Spinal cord (tissue), 10 donors: ENCODE results near the gene LNP1. TPM values are rescaled to one million over a fixed set of nuclear protein-coding genes. Genes with fewer than 3 reads are reported as not detected.

Experiments
- DNase-seq, 6 donors: peaks; one replicate each; pipeline versions ENCODE4 v3.0.0 to v3.0.0-alpha.2; 2013 to 2015; ENCODE audit warnings: low spot score in 6 of 6, low read depth in 4 of 6
- H3K27ac ChIP-seq: one replicate; pipeline ENCODE4 v1.5.1; 2013; ENCODE audit warnings: low read depth, low read length, control low read depth
- H3K27me3 ChIP-seq: one replicate; pipeline ENCODE4 v1.6.1; 2013; ENCODE audit warnings: low read length; ENCODE audit not compliant: control insufficient read depth, insufficient read depth
- H3K36me3 ChIP-seq: one replicate; pipeline ENCODE4 v1.6.1; 2013; ENCODE audit warnings: low read length; ENCODE audit not compliant: control insufficient read depth, insufficient read depth
- H3K4me1 ChIP-seq: one replicate; pipeline ENCODE4 v1.6.1; 2013; ENCODE audit warnings: low read length; ENCODE audit not compliant: control insufficient read depth, insufficient read depth
- H3K4me3 ChIP-seq: one replicate; pipeline ENCODE4 v1.5.1; 2013; ENCODE audit warnings: low read depth, low read length, control low read depth
- H3K9me3 ChIP-seq: one replicate; pipeline ENCODE4 v1.6.1; 2013; ENCODE audit warnings: low read length; ENCODE audit not compliant: control insufficient read depth, insufficient read depth
- WGBS: methylation state at CpG from one replicate; pipeline ENCODE4 v1.1.5; 2013; ENCODE audit warnings: missing lambda C conversion rate; ENCODE audit not compliant: insufficient coverage; 5-methylcytosine and 5-hydroxymethylcytosine counted together
- polyA plus RNA-seq, 2 donors: library from polyadenylated mRNA; unstranded; fragments of 120-200 nt; gene quantifications; one replicate each; pipeline ENCODE4 v1.2.1, GENCODE V29; 2013; ENCODE audit not compliant: insufficient read length in 2 of 2
- total RNA-seq, 2 donors: library from RNA; depleted of rRNA in 1 of 2; stranded (reverse); fragments of 120-200 nt in 1 of 2; fragments of >200 nt in 1 of 2; gene quantifications; one replicate each; pipeline versions ENCODE4 v1.2.3 to v1.2.4, GENCODE V29; 2013 to 2014
- donor health status: healthy.

Gene LNP1
- total and polyA plus RNA-seq, 4 donors = 8.3 to 13.6 (median 11.9) TPM

GRCh38 chr3:100424261-100424660 is 22.9 kb downstream of the LNP1 start:
- Histone ChIP-seq H3K27me3 (no peaks in the 10 kb centered on the region), H3K27ac (no peak overlapping the region), H3K4me1 (no peaks in the 10 kb centered on the region), H3K36me3 (no peaks in the 10 kb centered on the region), H3K4me3 (no peak overlapping the region), H3K9me3 (no peaks in the 10 kb centered on the region)
- no CpG with 5 or more reads among the region's 2 CpGs for WGBS
- DNase-seq = no peak

GRCh38 chr3:100425316-100425715 is 24.0 kb downstream of the LNP1 start:
- no peaks in the 10 kb centered on the region for H3K27me3 ChIP-seq
- WGBS = no CpG with 5 or more reads among the region's 1 CpG

GRCh38 chr3:100426067-100426682 is 24.8 kb downstream of the LNP1 start:
- no peaks in the 10 kb centered on the region for H3K4me1 ChIP-seq
- H3K4me3 ChIP-seq = no peak overlapping the region
- no peaks in the 10 kb centered on the region for H3K9me3 ChIP-seq
- peak in 2 of 6 donors; percentile 8 to 17 for DNase-seq
- H3K27ac ChIP-seq = no peak overlapping the region
- no peaks in the 10 kb centered on the region for H3K27me3 ChIP-seq
- 31% methylated on average over 7 of the region's 8 CpGs for WGBS
- no peaks in the 10 kb centered on the region for H3K36me3 ChIP-seq

More at GRCh38 chr3:100425316-100425715, 24.0 kb downstream of the LNP1 start:
- Histone ChIP-seq H3K27ac (no peak overlapping the region), H3K36me3 (no peaks in the 10 kb centered on the region), H3K9me3 (no peaks in the 10 kb centered on the region), H3K4me1 (no peaks in the 10 kb centered on the region), H3K4me3 (no peak overlapping the region)
- DNase-seq = no peak

DNA sequence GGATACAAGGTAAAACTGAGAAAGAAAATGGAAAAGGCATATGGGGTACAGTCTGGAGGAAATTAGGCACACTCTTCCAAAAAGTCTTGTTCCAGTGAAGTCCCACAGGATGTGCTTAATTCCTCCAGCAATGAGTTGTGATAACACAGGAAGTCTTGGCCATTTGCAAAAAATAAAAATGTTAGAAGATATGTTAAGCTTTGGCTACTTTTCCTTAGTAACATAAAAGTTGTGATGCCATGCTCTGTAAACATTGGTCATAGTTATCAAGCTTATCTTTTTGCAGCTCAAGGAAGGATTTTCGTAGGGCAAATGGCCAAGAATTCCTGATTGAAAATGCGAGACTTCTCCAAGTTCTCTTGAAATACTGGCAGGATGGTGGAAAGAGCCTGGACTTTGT is 26.4 kb downstream of the LNP1 start:
- Histone ChIP-seq H3K27ac (no peak overlapping the region), H3K36me3 (no peaks in the 10 kb centered on the region), H3K27me3 (no peaks in the 10 kb centered on the region), H3K4me3 (no peak overlapping the region), H3K4me1 (no peaks in the 10 kb centered on the region), H3K9me3 (no peaks in the 10 kb centered on the region)
- DNase-seq = peak in 1 of 6 donors; percentile 29
- WGBS = 100% methylated on average over 2 of the region's 2 CpGs

DNA sequence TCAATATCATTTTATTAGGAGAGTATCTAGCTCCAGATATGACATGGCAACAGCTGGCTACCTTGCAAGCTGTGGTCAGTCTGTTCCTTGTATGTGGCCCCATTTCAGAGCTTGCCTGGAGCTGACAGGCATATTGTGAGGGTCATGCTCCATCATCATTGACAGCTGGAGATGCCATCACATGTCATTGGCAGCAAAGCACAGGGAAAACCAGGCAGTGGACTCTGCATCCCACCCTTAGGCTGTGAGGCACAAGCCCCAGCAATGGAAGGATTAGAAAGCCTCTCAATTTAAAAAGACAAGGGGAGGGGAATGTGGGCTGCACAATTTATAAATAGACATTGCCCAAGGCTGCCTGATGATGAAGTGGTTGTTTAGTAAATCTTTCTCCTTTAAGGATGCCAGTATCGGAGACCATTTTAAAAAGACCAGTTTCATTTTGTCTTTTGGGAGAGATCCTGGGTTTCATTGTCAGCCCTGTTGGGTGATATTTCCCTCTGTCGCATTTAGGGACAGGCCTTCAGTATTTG is 27.9 kb downstream of the LNP1 start:
- no peaks in the 10 kb centered on the region for H3K9me3 ChIP-seq
- no peaks in the 10 kb centered on the region for H3K27me3 ChIP-seq
- H3K36me3 ChIP-seq = no peaks in the 10 kb centered on the region
- 92% methylated on average over 2 of the region's 2 CpGs for WGBS
- H3K4me1 ChIP-seq = no peaks in the 10 kb centered on the region
- DNase-seq = no peak
- no peak overlapping the region for H3K4me3 ChIP-seq
- no peak overlapping the region for H3K27ac ChIP-seq

GRCh38 chr3:100436951-100437350 is 35.6 kb downstream of the LNP1 start:
- no peaks in the 10 kb centered on the region for H3K27me3 ChIP-seq
- DNase-seq = no peak
- H3K27ac ChIP-seq = no peak overlapping the region
- no peak overlapping the region for H3K4me3 ChIP-seq
- no peaks in the 10 kb centered on the region for H3K36me3 ChIP-seq
- H3K9me3 ChIP-seq = no peaks in the 10 kb centered on the region
- 100% methylated on average over 1 of the region's 2 CpGs for WGBS
- no peaks in the 10 kb centered on the region for H3K4me1 ChIP-seq

DNA sequence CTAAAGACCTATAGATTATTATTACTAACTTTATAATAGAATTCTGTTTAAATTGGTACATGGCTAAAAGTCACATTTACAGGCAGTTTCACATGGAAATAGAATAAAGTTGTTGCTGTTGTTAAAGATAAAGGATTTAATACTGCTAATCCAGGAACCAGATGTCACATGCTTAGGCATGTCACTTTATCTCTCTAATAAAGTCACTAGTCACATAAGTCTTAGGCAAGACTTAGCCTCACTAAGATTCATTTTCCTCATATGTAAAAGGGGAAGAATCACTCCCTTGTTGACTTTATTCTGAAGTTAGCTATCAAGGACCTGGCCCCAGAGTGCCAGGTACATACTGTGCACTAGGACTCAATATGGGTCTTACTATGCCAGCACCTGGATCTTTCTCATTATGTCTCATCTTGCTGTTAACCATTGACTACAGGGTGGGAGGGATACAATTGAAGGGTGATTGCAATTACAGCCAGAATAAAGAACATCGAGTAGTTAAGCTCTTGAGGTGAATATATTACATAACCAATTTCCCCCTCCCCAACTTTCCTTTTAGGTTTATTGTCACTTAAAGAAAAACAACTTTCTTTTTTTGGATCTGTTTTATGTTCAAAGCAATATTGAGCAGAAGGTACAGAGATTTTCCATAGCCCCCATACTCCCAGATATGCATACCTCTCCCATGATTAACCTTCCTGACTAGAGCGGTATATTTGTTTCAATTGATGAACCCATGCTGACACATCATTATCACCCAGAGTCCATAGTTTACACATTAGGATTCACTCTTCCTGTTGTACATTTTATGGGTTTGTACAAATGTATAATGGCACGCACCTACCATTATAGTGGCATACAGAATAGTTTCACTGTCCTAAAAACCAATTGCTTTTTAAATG is 36.6 kb downstream of the LNP1 start:
- Histone ChIP-seq H3K36me3 (no peaks in the 10 kb centered on the region), H3K27me3 (no peaks in the 10 kb centered on the region), H3K4me3 (no peak overlapping the region), H3K9me3 (no peaks in the 10 kb centered on the region), H3K4me1 (no peaks in the 10 kb centered on the region), H3K27ac (no peak overlapping the region)
- WGBS = no CpG with 5 or more reads among the region's 3 CpGs
- DNase-seq = no peak

DNA sequence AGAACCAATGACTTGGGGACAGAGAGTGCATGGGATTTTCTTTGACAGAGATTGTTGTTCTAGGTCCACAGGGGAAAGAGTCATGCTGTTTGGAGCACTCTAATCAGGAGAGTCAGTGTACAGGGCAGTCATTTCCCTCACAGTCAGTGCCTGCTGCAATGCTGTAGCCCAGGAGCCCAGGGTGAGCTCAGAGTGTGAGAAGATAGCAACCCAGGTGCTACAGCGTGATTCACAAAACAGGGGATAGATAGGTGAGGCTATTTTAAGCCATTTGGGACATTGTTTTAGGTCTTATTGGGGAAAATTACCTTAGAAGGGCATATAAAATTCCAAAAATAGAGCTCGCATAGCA is 37.3 kb downstream of the LNP1 start:
- no peak for DNase-seq
- Histone ChIP-seq H3K36me3 (no peaks in the 10 kb centered on the region), H3K27ac (no peak overlapping the region), H3K9me3 (peaks cover 2% of the 10 kb centered on the region), H3K4me1 (no peaks in the 10 kb centered on the region), H3K27me3 (no peaks in the 10 kb centered on the region), H3K4me3 (no peak overlapping the region)
- 92% methylated on average over 1 of the region's 2 CpGs for WGBS

DNA sequence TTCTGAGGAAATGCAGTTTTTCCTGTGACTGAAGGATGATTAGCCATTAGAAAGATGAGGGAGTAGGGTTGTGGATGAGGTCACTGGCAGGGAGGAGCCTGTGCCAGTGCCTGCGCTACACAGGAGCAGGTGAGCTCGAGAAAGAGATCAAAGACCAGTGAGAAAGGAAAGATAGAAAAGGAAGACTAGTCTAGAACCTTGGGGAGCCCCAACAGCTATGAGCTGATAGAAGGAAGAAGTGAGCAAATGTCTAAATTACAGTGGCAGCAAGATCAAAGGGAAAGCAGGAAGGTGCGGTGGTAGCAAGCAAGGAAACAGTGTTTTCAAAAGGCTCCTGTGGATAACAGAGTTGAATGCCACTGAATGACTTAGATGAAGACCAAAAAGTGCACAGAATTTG is 39.6 kb downstream of the LNP1 start:
- DNase-seq = no peak
- Histone ChIP-seq H3K36me3 (no peaks in the 10 kb centered on the region), H3K9me3 (peaks cover 6% of the 10 kb centered on the region), H3K27me3 (no peaks in the 10 kb centered on the region), H3K4me1 (no peaks in the 10 kb centered on the region), H3K27ac (no peak overlapping the region), H3K4me3 (no peak overlapping the region)
- 96% methylated on average over 3 of the region's 3 CpGs for WGBS

DNA sequence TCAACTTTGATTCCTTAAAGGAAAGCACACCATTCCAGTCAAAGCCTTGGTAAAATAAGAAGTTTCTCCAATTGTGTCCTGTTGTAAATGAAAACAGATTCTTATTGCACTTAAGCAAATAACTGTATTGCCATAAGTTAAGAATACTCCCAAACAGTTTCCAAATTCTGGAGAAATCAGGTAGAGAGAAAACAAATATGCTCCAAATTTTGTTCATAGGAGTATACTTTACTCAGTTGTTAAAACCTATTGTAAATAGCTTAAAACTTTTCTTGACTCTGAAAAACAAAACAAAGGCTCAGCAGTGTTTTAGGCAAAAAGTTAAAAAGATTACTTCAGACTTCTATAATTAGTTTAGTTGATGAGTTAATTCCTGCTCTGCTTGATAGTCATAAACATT is 42.4 kb downstream of the LNP1 start:
- no peak overlapping the region for H3K27ac ChIP-seq
- no peaks in the 10 kb centered on the region for H3K27me3 ChIP-seq
- H3K9me3 ChIP-seq = peaks cover 6% of the 10 kb centered on the region
- DNase-seq = no peak
- no peaks in the 10 kb centered on the region for H3K36me3 ChIP-seq
- no peaks in the 10 kb centered on the region for H3K4me1 ChIP-seq
- no peak overlapping the region for H3K4me3 ChIP-seq
